A549 (cell line): ENCODE results near the gene HDDC3. TPM values are rescaled to one million over a fixed set of nuclear protein-coding genes. Genes with fewer than 3 reads are reported as not detected.

Experiments used
- ATAC-seq, 2 experiments: fragments of 200-7000 bp in 1 of 2; fragments of >200 bp in 1 of 2; cut with Nextera tagmentation in 1 of 2; cut with Tn5 transposase in 1 of 2; 3 replicates each; pipeline versions ENCODE4 v1.8.0 to v1.9.1; 2018 to 2020; ENCODE audit warnings: mild to moderate bottlenecking in 1 of 2, moderate library complexity in 1 of 2
- CTCF ChIA-PET: fragments of 300-600 bp; sonication (Branson Sonifier 250); formaldehyde crosslinking; extraction: SDS; loops from one replicate; lab custom pipeline; 2021; ENCODE audit warnings: antibody characterized with exemption, inconsistent platforms; lab: Yijun Ruan, JAX
- POLR2A ChIA-PET: fragments of 350-600 bp; formaldehyde crosslinking; extraction: SDS; loops from one replicate; lab custom pipeline; 2021; ENCODE audit warnings: antibody characterized with exemption, inconsistent platforms; lab: Yijun Ruan, JAX
- DNase-seq, 2 experiments: peaks; one replicate each; pipeline versions ENCODE4 v3.0.0 to v3.0.0-alpha.2; 2011 to 2016; ENCODE audit warnings: low read depth in 1 of 2, low spot score in 1 of 2
- FAIRE-seq: peaks from 2 replicates; lab custom pipeline; 2011; peaks lifted over from hg19 to GRCh38; lab: Jason Lieb, UNC
- H3K27ac ChIP-seq, 2 experiments: fragments of >200 bp; sonication (Bioruptor Twin); formaldehyde crosslinking; 3 replicates each; pipeline ENCODE4 v1.5.1; 2016 to 2017
- H3K4me1 ChIP-seq: fragments of >200 bp; sonication (Bioruptor Twin); formaldehyde crosslinking; 3 replicates; pipeline ENCODE4 v1.6.1; 2016
- H3K4me2 ChIP-seq: fragments of >200 bp; sonication (Bioruptor Twin); formaldehyde crosslinking; 3 replicates; pipeline ENCODE4 v1.6.1; 2016
- H3K4me3 ChIP-seq: fragments of >200 bp; sonication (Bioruptor Twin); formaldehyde crosslinking; 3 replicates; pipeline ENCODE4 v1.5.1; 2016
- H3K9me3 ChIP-seq: fragments of >200 bp; sonication (Bioruptor Twin); formaldehyde crosslinking; 3 replicates; pipeline ENCODE4 v1.6.1; 2016
- BHLHE40 ChIP-seq: IDR thresholded peaks from 2 replicates; pipeline ENCODE4 v1.6.1; 2012; ENCODE audit warnings: low read depth, low read length, inconsistent platforms
- CBX8 ChIP-seq: fragments of 200-600 bp; sonication (generic); IDR thresholded peaks from 2 replicates; pipeline ENCODE4 v1.6.1; 2016
- CHD2 ChIP-seq: fragments of 150-350 bp; IDR thresholded peaks from 2 replicates; pipeline ENCODE4 v1.6.1; 2014; ENCODE audit warnings: low read length; ENCODE audit not compliant: partially characterized antibody
- CTCF ChIP-seq: fragments of >200 bp; sonication (Bioruptor Twin); formaldehyde crosslinking; IDR thresholded peaks from 3 replicates; pipeline ENCODE4 v1.5.1; 2016
- E2F6 ChIP-seq: IDR thresholded peaks from 2 replicates; pipeline ENCODE4 v1.6.1; 2012; ENCODE audit warnings: low read depth, borderline replicate concordance
- EHF ChIP-seq: fragments of 250-450 bp; sonication (Bioruptor Pico); IDR thresholded peaks from 2 replicates; pipeline ENCODE4 v1.5.0; 2020; ENCODE audit warnings: mild to moderate bottlenecking
- EHMT2 ChIP-seq: fragments of 200-600 bp; sonication (generic); IDR thresholded peaks from 2 replicates; pipeline ENCODE4 v1.6.1; 2016; ENCODE audit warnings: antibody characterized with exemption, low read depth, mild to moderate bottlenecking, moderate library complexity
- FOSB ChIP-seq: fragments of 250-450 bp; sonication (Bioruptor Pico); IDR thresholded peaks from 2 replicates; pipeline ENCODE4 v1.5.0; 2020; ENCODE audit warnings: mild to moderate bottlenecking, moderate library complexity
- FOSL2 ChIP-seq, 2 experiments: fragments of 450-650 bp in 1 of 2; fragments of >200 bp in 1 of 2; sonication (Bioruptor Twin) in 1 of 2; formaldehyde crosslinking; IDR thresholded peaks; 2 replicates each; pipeline versions ENCODE4 v1.5.0 to v1.6.1; 2016 to 2020; ENCODE audit warnings: mild to moderate bottlenecking in 1 of 2, moderate library complexity in 1 of 2
- HOXB13 ChIP-seq: fragments of 250-450 bp; sonication (Bioruptor Pico); IDR thresholded peaks from 2 replicates; pipeline ENCODE4 v1.5.0; 2020; ENCODE audit warnings: low read depth, mild to moderate bottlenecking, moderate library complexity
- JUN ChIP-seq, 2 experiments: fragments of >200 bp; sonication (Bioruptor Twin); formaldehyde crosslinking; IDR thresholded peaks; 2 replicates in 1 of 2; 3 replicates in 1 of 2; pipeline ENCODE4 v1.6.1; 2016 to 2017
- KDM1A ChIP-seq: fragments of 200-600 bp; sonication (generic); IDR thresholded peaks from 2 replicates; pipeline ENCODE4 v1.6.1; 2016; ENCODE audit warnings: low read depth, mild to moderate bottlenecking
- NPAS2 ChIP-seq: fragments of 250-450 bp; sonication (Bioruptor Pico); IDR thresholded peaks from 2 replicates; pipeline ENCODE4 v1.8.0; 2022; ENCODE audit warnings: mild to moderate bottlenecking, moderate library complexity, borderline replicate concordance
- RARB ChIP-seq: fragments of 250-450 bp; sonication (Bioruptor Pico); IDR thresholded peaks from 2 replicates; pipeline ENCODE4 v1.8.0; 2021; ENCODE audit warnings: mild to moderate bottlenecking, moderate library complexity
- RFX5 ChIP-seq: fragments of 450-650 bp; IDR thresholded peaks from 2 replicates; pipeline ENCODE4 v1.7.1; 2014; ENCODE audit warnings: antibody characterized with exemption, mild to moderate bottlenecking, moderate library complexity
- RNF2 ChIP-seq: fragments of 200-600 bp; sonication (generic); IDR thresholded peaks from 2 replicates; pipeline ENCODE4 v1.6.1; 2016; ENCODE audit warnings: low read depth, mild to moderate bottlenecking, antibody characterized with exemption, moderate library complexity, borderline replicate concordance
- TP53 ChIP-seq: fragments of 250-450 bp; sonication (Bioruptor Pico); IDR thresholded peaks from 2 replicates; pipeline ENCODE4 v1.5.0; 2021; ENCODE audit warnings: mild to moderate bottlenecking, moderate library complexity
- WGBS: methylation state at CpG from one replicate; pipeline ENCODE4 v1.1.6; 2017; ENCODE audit errors: missing lambda C conversion rate; 5-methylcytosine and 5-hydroxymethylcytosine counted together
- polyA plus RNA-seq, 4 experiments: library from polyadenylated mRNA; depleted of rRNA in 3 of 4; stranded (reverse); fragments of >200 nt; fragmentation: RNase III in 1 of 4; extraction: RNeasy Plus Mini Kit Qiagen cat#74134 plus additional on column Dnase treatment in 1 of 4; gene quantifications; 2 replicates in 3 of 4; 3 replicates in 1 of 4; pipeline ENCODE4 v1.2.3, GENCODE V29; 2011 to 2017

HDDC3 gene
- polyA plus RNA-seq, 2 of the 4 experiments (the other 2 are of a cell fraction), result 26.1 to 31.9 TPM

DNA sequence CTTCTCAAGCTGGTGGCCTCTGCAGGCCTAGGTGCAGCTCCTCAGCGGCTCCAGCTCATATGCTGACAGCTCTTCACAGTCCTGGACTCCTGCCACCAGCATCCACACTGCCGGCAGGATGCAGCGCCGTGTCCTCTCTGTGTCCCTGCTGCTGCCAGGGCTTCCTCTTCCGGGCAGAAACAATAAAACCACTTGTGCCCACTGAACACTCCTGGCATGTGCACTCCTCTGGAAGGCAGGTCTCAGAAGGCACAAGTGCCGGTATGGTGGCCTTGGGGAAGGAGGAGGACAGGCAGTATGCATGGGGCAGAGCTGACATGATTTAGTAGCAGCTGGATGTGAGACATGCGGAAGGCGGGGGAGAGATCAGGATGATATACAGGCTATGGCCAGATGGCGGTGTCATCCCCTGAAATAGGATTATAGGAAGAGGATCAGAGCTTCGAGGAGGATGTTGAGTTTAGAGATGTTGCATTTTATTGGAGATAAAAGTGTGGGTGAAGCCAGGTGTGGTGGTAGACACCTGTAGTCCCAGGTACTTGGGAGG lies 36.7 kb downstream of the HDDC3 start:
- FAIRE-seq (no peak), ATAC-seq (peak; percentile 60 to 76; a peak in 4 of 6 replicates), DNase-seq (peak in 1 of 2 experiments; percentile 43)
- Histone ChIP-seq H3K4me2 (no peak overlapping the region), H3K4me1 (no peaks in the 10 kb centered on the region), H3K9me3 (no peaks in the 10 kb centered on the region), H3K27ac (no peak overlapping the region), H3K4me3 (no peak overlapping the region)
- POLR2A ChIA-PET, result no interaction called here
- CTCF ChIA-PET, result interaction anchor here (1.0 to 16.8 kb wide), 8 partner anchors 9 to 254 kb away, joined by 3 to 326 read pairs (median 4); partner anchors contain the start of genes FES, HDDC3 and UNC45A
- TF ChIP-seq CHD2, result no peak
- TF ChIP-seq NPAS2, result no peak
- no peak for TF ChIP-seq E2F6
- no peak for TF ChIP-seq KDM1A
- TF ChIP-seq BHLHE40, result no peak
- WGBS, result 65% methylated on average over 10 of the region's 10 CpGs

DNA sequence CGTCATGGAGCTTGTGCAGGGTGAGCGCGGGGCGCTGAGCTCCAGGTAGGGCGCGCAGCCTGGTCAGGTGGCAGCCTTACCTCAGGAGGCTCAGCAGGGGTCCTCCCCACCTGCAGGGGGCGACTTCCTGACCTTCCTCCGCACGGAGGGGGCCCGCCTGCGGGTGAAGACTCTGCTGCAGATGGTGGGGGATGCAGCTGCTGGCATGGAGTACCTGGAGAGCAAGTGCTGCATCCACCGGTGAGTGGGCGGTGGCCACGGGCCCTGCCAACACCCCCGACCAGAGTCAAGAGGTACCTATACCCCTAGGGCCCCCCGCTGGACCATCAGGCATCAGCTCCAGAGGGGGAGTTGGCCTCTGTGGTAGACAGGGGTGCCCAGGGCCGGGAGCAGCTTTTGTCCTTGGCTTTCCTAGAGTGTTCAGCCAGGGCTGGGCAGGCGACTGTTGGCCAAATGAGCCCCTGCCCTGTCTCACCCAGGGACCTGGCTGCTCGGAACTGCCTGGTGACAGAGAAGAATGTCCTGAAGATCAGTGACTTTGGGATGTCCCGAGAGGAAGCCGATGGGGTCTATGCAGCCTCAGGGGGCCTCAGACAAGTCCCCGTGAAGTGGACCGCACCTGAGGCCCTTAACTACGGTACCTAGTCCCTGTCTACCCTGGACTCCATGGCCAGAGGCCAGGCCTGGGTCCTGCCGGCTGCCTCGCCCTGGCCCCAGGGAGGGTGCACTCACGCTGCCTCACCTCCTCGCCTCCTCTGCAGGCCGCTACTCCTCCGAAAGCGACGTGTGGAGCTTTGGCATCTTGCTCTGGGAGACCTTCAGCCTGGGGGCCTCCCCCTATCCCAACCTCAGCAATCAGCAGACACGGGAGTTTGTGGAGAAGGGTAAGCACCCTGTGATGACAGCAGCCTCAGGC lies 38.9 kb downstream of the HDDC3 start:
- no peak for TF ChIP-seq JUN (IDR thresholded peaks at IDR 0.05)
- no peak for TF ChIP-seq EHF (CRISPR knock-in tag)
- TF ChIP-seq CTCF, result peak; percentile 16; the same call in 1 of the 3 replicates
- no peak for TF ChIP-seq RNF2
- no peak for TF ChIP-seq FOSB
- TF ChIP-seq FOSL2 (IDR thresholded peaks at IDR 0.05), result no peak
- no peak for TF ChIP-seq FOSL2 (CRISPR knock-in tag; IDR thresholded peaks at IDR 0.05)
- TF ChIP-seq, all 56 proteins: peak for 1
- CTCF ChIA-PET, result interaction anchor here (0.6 to 16.8 kb wide), 27 partner anchors 9 to 578 kb away, joined by 3 to 326 read pairs (median 3); partner anchors contain the start of genes FES, HDDC3, MAN2A2 and UNC45A
- H3K9me3 ChIP-seq, result no peaks in the 10 kb centered on the region
- WGBS, result 78% methylated on average over 20 of the region's 33 CpGs
- peak in 1 of 2 experiments; percentile 57; a peak in 3 of 6 replicates for ATAC-seq
- FAIRE-seq, result no peak
- peak overlapping the region; percentile 25; the same call in 1 of the 3 replicates for H3K4me2 ChIP-seq
- POLR2A ChIA-PET, result interaction anchor here (1.2 kb wide), 1 partner anchor 38 kb away, joined by 4 read pairs; the partner anchor contains the start of gene HDDC3
- H3K4me1 ChIP-seq, result no peaks in the 10 kb centered on the region
- peak overlapping the region; percentile 8; the same call in 1 of the 3 replicates for H3K4me3 ChIP-seq
- peak overlapping the region in 1 of 2 experiments; percentile 31; a peak in 1 of 6 replicates for H3K27ac ChIP-seq
- DNase-seq, result peak in 1 of 2 experiments; percentile 36

DNA sequence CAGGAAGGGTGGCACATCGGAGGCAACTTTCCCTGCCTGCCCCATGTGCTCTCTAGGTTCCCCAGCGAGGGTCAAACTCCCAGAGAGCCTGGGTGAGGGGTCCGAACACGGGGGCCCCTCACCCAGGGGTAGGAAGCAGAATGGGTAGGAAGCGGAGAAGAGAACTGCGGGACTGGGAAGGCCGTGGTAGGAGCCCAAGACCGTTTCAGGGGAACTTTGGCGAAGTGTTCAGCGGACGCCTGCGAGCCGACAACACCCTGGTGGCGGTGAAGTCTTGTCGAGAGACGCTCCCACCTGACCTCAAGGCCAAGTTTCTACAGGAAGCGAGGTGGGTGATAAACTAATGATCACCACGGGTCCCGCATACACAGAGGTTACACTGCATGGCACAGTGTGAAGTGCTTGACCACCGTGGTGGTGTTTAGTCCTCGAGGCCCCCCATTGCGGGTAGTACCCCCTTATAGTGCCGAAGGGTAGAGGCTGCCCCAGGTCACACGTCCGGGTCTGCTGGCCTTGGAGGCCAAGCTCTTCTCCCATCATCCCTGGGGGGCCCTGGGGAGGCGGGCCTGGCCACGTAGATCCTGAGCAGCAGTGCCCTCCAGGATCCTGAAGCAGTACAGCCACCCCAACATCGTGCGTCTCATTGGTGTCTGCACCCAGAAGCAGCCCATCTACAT lies 39.7 kb downstream of the HDDC3 start:
- CTCF ChIA-PET, result interaction anchor here (0.6 to 16.8 kb wide), 22 partner anchors 8 to 573 kb away, joined by 3 to 326 read pairs (median 4); partner anchors contain the start of genes FES, HDDC3, MAN2A2 and UNC45A
- no peaks in the 10 kb centered on the region for H3K9me3 ChIP-seq
- H3K4me1 ChIP-seq, result no peaks in the 10 kb centered on the region
- ATAC-seq, result no peak
- TF ChIP-seq CHD2 (no peak), CBX8 (no peak), RFX5 (no peak), EHMT2 (no peak), TP53 (CRISPR knock-in tag) (no peak), HOXB13 (CRISPR knock-in tag) (no peak), RARB (CRISPR knock-in tag) (no peak)
- no peak for DNase-seq
- POLR2A ChIA-PET, result interaction anchor here (1.2 kb wide), 1 partner anchor 39 kb away, joined by 4 read pairs; the partner anchor contains the start of gene HDDC3
- no peak for FAIRE-seq
- H3K27ac ChIP-seq, result no peak overlapping the region
- H3K4me2 ChIP-seq, result no peak overlapping the region; the same call in 2 of the 3 replicates
- WGBS, result 80% methylated on average over 23 of the region's 29 CpGs
- H3K4me3 ChIP-seq, result no peak overlapping the region
